GM08714 (cell line): ENCODE data around the gene ZNF883.

ENCODE experiments used
- H3K4me3 ChIP-seq: fragments of 200-500 bp; sonication (Bioruptor generic); 2 replicates; pipeline ENCODE4 v1.5.1; 2014; ENCODE audit warnings: mild to moderate bottlenecking, low read length, inconsistent platforms
- ZNF274 ChIP-seq: IDR thresholded peaks from 2 replicates; pipeline ENCODE4 v1.6.1; 2012; ENCODE audit warnings: mild to moderate bottlenecking, low read depth, low read length

ZNF883 gene

DNA sequence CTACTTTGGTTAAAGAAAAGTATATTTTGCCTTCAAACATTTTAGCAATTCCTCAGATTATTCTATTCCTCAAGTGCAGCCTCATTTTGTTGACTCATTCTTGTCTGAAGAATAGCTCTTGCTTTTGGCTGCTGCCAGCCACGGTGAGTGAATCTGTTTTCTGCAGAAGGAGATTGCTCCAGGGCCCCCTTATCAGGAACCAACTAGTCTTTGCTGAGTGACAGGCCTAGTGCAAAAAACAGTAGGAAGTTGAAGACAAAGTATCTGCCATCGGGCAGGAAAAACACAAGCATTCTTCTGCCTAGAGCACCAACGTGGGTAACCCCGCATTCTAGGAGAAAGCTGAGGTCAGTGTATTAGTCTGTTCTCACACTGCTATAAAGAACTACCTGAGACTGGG is 42.3 kb downstream of the ZNF883 start:
- no peak for TF ChIP-seq ZNF274
- H3K4me3 ChIP-seq: no peak overlapping the region

DNA sequence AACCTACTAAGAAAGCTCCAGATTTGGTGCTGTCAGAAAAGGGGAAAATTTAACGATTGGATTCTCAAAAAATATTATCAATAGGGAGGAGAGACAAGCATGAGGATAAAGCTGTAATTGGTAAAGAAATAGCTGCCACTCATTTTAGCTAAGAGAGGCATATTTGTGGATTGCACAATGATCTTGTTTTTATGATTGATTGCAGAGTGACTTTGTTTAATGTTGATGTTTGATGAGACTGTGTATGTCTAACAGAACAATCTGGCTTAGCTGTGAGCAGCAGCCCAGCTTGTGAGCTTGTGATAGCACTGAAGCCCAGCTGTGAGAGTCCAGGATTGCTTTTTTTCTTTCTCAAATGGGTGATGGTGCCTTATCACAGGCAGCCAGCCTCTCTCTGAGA is 56.4 kb downstream of the ZNF883 start:
- TF ChIP-seq ZNF274: no peak

DNA sequence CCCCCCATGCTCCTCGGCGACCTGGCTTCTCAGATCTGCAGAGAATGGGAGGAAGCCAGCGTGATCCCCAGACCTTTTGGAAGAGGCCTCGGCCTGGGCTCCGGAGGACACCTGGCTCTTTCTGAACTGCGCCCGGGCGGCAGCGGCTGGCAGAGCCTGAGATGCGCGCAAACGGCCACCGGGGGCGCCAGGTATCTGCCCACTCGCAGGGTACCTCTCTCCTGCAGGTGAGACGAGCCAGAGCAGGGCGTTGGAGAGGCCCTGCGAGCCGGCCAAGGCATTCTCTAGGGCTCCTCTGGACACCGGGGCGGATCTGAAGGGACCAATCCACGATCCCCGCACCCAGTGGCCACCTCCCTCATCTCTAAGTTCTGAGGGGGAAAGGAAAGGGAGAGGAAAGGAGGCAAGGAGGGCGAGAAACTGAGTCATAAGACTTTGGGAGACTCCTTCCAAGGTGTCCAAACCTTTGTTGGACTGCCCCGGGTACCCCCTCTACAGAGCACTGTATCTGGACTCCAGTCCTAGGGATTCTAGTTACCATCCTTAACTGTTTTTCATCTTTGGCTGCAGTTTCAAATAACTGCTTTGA is 66.3 kb downstream of the ZNF883 start:
- no peak for TF ChIP-seq ZNF274

More for the DNA sequence above, 56.4 kb downstream of the ZNF883 start:
- H3K4me3 ChIP-seq: no peak overlapping the region

DNA sequence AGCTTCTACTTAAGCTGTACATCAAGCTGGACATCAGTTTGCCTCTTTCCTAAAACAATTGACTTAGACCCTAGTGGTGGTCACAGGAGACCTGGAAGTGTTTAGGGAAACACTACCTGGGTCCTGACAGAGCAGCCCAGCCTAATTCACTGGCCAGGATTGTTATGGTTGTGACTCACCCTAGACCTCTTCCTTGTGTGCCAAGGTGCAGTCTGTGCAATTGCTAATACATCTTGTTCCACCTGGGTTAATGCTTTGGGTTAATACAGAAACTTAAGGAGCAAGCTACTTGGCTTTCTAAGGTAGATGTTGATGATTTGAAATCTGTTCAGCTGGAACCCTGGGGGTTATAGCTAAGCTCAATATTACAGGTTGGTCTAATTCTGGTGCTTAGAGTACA is 72.6 kb downstream of the ZNF883 start:
- no peak for TF ChIP-seq ZNF274
- H3K4me3 ChIP-seq: no peak overlapping the region

More for the DNA sequence above, 66.3 kb downstream of the ZNF883 start:
- no peak overlapping the region for H3K4me3 ChIP-seq

DNA sequence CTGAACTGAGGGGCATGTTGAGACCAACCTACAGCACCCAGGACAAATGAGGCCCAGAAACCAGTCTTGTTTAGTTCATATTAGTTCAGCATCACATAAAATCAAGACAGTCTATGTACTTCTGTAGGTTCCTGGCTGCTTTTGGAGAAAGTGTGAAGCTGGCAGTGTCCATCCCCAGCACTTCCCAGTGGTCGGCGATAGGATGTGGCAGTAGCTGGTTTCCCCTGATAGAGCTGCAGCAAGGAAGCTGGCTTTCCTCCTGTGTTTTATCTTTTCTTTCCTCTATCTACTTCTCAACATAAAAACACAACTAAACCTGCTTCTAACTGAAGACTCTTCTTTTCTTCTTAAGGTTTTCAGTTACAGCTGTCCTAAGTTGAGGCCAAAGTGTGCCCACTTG is 78.3 kb downstream of the ZNF883 start:
- H3K4me3 ChIP-seq: no peak overlapping the region
- no peak for TF ChIP-seq ZNF274

DNA sequence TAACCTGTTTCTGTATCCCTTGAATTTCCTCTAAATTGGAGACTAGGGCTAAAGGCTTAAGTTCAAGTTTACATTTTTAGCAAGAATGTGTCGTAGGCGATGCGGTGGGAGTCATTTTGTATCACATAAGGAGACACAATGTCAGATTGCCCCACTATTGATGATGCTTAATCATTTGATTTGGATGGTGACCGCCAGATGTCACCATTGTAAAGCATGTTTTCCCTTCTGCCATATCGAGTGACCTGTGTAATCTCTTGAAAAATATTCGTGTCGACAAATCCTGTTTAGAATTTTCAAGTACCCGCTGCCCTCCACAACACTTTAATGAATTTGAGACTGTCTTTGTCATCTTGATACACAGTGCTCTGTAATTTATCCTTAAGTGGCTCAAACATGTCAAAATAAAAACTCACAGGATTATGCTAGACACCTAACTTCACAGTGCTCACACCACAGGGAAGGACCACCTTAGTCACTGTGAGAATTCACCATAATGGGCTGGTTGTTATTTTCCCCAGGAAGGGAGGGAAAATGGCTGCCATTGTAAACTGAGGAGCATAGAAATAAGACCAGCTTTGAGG is 86.8 kb downstream of the ZNF883 start:
- no peak overlapping the region for H3K4me3 ChIP-seq
- TF ChIP-seq ZNF274: no peak

DNA sequence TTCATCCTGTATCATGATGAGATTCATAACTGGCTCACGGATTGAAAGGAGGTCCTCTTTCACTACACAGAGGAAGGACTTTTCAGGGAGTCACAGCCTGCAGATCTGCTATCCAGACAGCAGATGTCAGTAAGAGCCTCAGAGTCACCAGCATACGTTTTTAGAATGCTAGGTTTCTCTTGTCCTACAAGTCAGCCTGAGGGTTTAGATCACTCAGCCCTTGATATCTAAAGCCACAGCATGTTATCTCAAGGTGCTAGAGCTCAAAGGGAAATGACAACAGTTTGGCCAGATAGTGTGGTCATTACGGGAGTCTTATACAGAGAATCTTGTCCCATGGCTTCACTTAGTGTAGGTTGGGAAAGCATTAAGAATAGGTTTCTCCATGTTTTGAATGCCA is 90.4 kb downstream of the ZNF883 start:
- TF ChIP-seq ZNF274: no peak
- H3K4me3 ChIP-seq: no peak overlapping the region

DNA sequence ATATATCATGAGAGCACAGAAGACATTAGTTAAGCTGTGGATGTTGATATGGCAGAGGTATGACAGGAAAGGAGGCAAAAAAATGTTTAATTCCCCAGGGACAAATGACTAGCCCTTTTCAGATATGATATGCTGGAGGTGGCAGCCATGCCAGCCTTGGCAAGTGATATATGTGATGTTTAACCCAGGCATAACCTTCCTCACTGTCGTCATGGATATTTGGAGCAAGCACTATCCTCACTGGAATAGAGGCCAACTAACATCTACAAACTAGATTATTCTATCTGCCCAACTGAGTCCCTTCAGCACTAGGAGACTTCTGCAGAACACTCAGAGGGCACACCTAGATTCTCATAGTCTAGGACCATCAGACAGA is 94.0 kb downstream of the ZNF883 start:
- no peak for TF ChIP-seq ZNF274
- H3K4me3 ChIP-seq: no peak overlapping the region

DNA sequence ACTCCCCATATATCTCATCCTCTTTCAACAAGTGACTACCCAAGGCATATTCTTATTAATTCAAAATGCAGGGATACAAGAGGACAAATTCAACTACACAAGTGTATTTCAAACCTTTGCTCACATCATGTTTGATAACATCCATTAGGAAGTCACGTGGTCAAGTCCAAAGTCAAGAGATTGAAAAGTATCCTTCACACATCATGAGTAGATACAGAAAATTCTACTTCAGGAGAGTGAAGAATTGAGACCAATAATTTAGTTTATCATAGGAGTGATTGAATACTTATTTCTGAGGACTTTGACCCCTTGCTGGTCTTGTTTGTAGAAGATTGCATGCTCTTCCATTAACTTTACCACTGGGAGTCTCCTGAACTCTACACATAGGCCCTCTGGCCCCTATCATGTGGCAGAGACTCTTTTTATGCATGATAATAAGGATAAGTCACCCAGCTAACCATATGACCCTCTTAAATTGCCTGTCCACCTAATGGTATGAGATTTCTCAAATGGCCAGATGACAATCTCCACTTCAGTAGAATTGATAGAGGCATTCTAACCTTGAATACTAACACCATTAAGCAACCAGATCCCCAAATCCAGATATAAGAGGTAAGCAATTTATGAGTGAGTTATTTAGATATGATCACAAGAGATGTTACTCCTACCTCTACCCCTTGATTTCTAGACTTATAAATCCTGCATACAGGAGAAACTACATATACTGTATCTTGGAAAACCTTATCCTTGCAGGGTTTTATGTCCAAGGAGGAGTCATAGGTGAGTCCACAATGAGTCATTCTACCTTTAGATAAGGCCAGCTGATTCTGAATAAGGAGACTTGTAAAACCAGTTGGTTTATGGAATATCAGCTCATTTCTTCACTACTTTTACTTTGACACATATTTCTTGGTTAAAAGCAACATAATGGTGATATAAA is 94.7 kb downstream of the ZNF883 start:
- no peak for TF ChIP-seq ZNF274
- H3K4me3 ChIP-seq: no peak overlapping the region

DNA sequence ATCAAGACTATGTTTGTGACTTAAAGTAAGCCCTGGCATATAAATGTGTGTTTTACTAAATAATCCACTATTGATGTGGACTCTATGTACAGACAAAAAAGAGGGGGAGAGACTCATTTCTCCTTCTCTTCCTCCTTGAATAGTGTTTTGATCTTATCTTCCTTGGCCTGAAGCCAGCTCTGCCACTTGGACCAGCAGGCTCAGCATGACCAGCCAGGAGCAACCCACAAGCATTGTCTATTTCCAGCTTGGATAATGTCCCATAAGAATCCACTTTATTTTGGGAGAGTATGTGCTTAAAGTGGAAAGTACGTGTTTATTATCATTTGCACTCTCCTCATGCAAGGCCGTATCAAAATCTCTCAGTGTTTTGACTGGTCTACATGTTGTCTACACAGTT is 97.5 kb downstream of the ZNF883 start:
- TF ChIP-seq ZNF274: no peak
- H3K4me3 ChIP-seq: no peak overlapping the region

DNA sequence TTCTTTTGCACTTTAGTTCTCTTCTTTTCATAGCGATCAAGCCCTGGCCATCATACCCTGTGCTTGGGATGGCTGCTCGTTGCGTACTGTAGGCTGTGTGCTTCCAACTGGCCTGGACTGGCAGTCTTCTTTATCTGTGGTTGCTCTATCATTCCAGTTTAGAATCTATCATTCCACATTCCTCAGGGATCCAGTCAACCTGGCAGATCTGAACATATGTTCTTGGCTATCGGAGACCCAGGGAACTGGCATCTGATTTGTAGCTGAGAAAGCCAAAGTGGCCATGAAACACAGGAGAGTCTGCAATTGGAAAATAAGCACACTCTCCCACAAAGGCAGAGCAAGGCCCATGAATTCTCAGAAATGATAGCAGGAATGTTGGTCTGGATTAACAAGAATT is 98.7 kb downstream of the ZNF883 start:
- TF ChIP-seq ZNF274: no peak

DNA sequence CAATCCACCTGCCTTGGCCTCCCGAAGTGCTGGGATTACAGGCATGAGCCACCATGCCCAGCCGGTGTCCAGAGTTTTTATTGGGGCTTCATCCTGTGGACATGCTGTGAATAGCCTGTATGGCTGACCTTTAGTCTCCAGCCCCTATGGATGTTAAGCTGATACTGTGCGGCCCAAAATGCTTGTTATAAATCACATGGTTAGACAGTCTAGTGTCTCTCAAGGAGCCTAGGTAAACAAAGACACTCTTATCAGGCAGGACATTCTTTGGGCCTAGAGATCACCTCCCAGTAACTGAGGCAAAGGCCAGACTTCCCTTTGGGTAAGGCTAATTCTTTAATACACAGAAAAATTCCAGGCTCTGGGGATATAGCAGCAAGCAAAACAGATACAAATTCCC is 99.4 kb downstream of the ZNF883 start:
- no peak overlapping the region for H3K4me3 ChIP-seq
- TF ChIP-seq ZNF274: no peak

More for the DNA sequence above, 98.7 kb downstream of the ZNF883 start:
- H3K4me3 ChIP-seq: no peak overlapping the region

DNA sequence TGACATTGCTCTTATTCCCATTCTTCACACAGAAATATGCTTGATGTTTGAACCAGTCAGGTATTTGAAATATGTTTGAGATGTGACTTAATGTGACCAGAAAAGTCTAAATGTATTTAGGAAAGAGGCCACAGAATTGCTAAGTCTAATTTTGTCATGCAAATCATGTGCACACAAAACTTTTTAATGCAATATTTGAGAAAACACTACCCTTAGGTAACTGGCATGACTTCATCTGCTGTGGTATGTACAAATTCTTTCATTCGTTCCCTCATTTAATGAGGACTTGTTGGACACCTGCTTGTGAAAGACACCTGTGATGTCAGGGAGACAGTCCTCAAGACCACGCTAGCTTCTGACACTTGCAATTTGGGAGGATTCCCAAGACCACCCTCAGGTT is 100.3 kb downstream of the ZNF883 start:
- no peak for TF ChIP-seq ZNF274
- H3K4me3 ChIP-seq: no peak overlapping the region
